Ovary (tissue), 3 donors: ENCODE results near the gene ST6GAL1.
"Not testable (repeated sequence)": the region's sequence is repeated elsewhere in the genome, so short reads cannot be mapped to it uniquely, and the experiment has no call there.

Experiments
- EP300 ChIP-seq: sonication (generic); formaldehyde crosslinking; IDR thresholded peaks from one replicate; pipeline ENCODE4 v1.6.1; 2017; ENCODE audit warnings: antibody characterized with exemption
- POLR2A ChIP-seq: fragments of 450-650 bp; IDR thresholded peaks from one replicate; pipeline ENCODE4 v1.6.1; 2017; ENCODE audit warnings: antibody characterized with exemption, mild to moderate bottlenecking, moderate library complexity
- TF ChIP-seq, protein P1 (sequence below), 3 donors: fragments of 450-650 bp in 2 of 3; fragments of 200-600 bp in 1 of 3; IDR thresholded peaks; one replicate each; pipeline versions ENCODE4 v1.5.1 to v1.8.0; 2016 to 2022; ENCODE audit warnings: antibody characterized with exemption in 3 of 3, mild to moderate bottlenecking in 1 of 3
- donor health status: DM: no; HTN: no; CAD: no.

DNA sequence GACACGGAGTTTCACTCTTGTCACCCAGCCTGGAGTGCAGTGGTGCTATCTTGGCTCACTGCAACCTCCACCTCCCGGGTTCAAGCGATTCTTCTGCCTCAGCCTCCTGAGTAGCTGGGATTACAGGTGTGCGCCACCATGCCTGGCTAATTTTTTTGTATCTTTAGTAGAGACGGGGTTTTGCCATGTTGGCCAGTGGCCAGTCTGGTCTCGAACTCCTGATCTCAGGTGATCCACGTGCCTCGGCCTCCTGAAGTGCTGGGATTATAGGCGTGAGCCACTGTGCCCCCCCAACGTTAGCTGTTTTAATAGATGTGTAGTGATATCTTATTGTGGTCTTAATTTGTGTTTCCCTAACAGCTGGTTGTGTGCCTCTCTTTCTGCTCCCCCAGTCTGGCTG is 40.8 kb downstream of the ST6GAL1 start:
- TF ChIP-seq, protein P1, sequence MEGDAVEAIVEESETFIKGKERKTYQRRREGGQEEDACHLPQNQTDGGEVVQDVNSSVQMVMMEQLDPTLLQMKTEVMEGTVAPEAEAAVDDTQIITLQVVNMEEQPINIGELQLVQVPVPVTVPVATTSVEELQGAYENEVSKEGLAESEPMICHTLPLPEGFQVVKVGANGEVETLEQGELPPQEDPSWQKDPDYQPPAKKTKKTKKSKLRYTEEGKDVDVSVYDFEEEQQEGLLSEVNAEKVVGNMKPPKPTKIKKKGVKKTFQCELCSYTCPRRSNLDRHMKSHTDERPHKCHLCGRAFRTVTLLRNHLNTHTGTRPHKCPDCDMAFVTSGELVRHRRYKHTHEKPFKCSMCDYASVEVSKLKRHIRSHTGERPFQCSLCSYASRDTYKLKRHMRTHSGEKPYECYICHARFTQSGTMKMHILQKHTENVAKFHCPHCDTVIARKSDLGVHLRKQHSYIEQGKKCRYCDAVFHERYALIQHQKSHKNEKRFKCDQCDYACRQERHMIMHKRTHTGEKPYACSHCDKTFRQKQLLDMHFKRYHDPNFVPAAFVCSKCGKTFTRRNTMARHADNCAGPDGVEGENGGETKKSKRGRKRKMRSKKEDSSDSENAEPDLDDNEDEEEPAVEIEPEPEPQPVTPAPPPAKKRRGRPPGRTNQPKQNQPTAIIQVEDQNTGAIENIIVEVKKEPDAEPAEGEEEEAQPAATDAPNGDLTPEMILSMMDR (IDR thresholded peaks at IDR 0.05), result not testable (repeated sequence)
- TF ChIP-seq EP300, POLR2A: not testable (repeated sequence)
